Thoracic aorta (tissue), 2 donors: ENCODE measurements around the gene COQ10B. TPM values are rescaled to one million over a fixed set of nuclear protein-coding genes. Genes with fewer than 3 reads are reported as not detected.

Experiments used
- ATAC-seq: fragments of 150-250 bp; one replicate; pipeline ENCODE4 v1.8.0; 2017; ENCODE audit warnings: low read depth; ENCODE audit not compliant: insufficient number of reproducible peaks, low FRiP score
- DNase-seq: peaks from one replicate; pipeline ENCODE4 v3.0.0-alpha.2; 2020; ENCODE audit warnings: low spot score
- H3K27ac ChIP-seq, 2 donors: fragments of 200-600 bp; sonication (generic); 1 replicate in 1 of 2; 2 replicates in 1 of 2; pipeline ENCODE4 v1.5.1; 2016; ENCODE audit warnings: mild to moderate bottlenecking in 2 of 2, moderate library complexity in 2 of 2
- H3K27me3 ChIP-seq: fragments of 200-600 bp; sonication (generic); replicated peaks from 2 replicates; pipeline ENCODE4 v1.6.0; 2016; ENCODE audit warnings: mild to moderate bottlenecking; ENCODE audit not compliant: insufficient read depth
- H3K36me3 ChIP-seq: fragments of 200-600 bp; sonication (generic); one replicate; pipeline ENCODE4 v1.5.1; 2016
- H3K4me1 ChIP-seq, 2 donors: fragments of 200-600 bp; sonication (generic); 1 replicate in 1 of 2; 2 replicates in 1 of 2; pipeline versions ENCODE4 v1.5.1 to v1.6.0; 2016; ENCODE audit warnings: low read depth in 2 of 2, mild to moderate bottlenecking in 1 of 2; ENCODE audit not compliant: control insufficient read depth in 1 of 2
- H3K4me3 ChIP-seq: fragments of 200-600 bp; sonication (generic); 2 replicates; pipeline ENCODE4 v1.5.1; 2016; ENCODE audit warnings: mild to moderate bottlenecking
- H3K9me3 ChIP-seq: fragments of 200-600 bp; sonication (generic); 2 replicates; pipeline ENCODE4 v1.5.1; 2016
- total RNA-seq, 2 donors: library from RNA; depleted of rRNA; stranded (reverse); fragments of >200 nt; gene quantifications; one replicate each; pipeline versions ENCODE4 v1.1.0 to v1.2.3, GENCODE V29; 2016
- TF ChIP-seq, protein P1 (sequence below): fragments of 200-600 bp; sonication (generic); IDR thresholded peaks from one replicate; pipeline ENCODE4 v1.5.1; 2019; ENCODE audit warnings: antibody characterized with exemption

COQ10B gene
- total RNA-seq, 2 donors from 2014 or later: 41.6 to 42.8 TPM

DNA sequence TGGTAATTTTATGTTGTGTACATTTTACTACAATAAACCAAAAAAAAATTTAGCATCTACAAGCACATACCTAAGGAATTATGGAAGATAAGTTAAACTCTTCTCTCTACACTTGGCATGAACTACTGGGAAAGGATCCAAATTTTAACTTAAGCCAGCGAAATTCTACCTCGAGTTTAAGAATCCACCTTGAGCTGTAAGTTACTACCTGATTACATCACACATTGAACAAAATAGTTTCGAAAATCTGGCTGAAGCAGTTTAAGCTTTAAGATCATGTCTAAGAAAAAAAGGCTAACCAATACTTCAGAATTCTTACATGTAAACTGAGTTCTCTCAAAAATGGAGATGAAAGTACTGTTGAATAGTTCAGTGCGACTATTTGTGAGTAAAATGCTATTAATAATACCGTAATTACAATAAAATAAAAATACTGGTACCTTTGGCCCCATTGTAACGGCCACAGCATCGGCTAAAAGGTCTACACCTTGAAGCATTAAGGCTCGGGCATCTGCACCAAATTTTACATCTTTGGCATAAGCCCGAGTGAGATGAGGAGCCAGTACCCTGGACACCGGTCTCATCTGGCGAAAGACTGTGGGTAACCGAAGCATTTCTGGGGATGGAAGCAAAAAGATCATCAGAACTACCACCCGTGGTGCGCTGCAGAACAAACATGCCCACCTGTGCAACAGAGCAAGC is 45.0 kb downstream of the COQ10B start:
- no peak for DNase-seq
- peaks cover 27% of the 10 kb centered on the region for H3K36me3 ChIP-seq
- peaks cover 24 to 58% of the 10 kb centered on the region in 2 donors for H3K4me1 ChIP-seq
- no peaks in the 10 kb centered on the region for H3K27me3 ChIP-seq
- peak overlapping the region; percentile 78 to 94 for H3K27ac ChIP-seq
- no peaks in the 10 kb centered on the region for H3K9me3 ChIP-seq
- peak overlapping the region; percentile 92 for H3K4me3 ChIP-seq
- no peak for ATAC-seq
- TF ChIP-seq, protein P1, sequence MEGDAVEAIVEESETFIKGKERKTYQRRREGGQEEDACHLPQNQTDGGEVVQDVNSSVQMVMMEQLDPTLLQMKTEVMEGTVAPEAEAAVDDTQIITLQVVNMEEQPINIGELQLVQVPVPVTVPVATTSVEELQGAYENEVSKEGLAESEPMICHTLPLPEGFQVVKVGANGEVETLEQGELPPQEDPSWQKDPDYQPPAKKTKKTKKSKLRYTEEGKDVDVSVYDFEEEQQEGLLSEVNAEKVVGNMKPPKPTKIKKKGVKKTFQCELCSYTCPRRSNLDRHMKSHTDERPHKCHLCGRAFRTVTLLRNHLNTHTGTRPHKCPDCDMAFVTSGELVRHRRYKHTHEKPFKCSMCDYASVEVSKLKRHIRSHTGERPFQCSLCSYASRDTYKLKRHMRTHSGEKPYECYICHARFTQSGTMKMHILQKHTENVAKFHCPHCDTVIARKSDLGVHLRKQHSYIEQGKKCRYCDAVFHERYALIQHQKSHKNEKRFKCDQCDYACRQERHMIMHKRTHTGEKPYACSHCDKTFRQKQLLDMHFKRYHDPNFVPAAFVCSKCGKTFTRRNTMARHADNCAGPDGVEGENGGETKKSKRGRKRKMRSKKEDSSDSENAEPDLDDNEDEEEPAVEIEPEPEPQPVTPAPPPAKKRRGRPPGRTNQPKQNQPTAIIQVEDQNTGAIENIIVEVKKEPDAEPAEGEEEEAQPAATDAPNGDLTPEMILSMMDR: no peak

DNA sequence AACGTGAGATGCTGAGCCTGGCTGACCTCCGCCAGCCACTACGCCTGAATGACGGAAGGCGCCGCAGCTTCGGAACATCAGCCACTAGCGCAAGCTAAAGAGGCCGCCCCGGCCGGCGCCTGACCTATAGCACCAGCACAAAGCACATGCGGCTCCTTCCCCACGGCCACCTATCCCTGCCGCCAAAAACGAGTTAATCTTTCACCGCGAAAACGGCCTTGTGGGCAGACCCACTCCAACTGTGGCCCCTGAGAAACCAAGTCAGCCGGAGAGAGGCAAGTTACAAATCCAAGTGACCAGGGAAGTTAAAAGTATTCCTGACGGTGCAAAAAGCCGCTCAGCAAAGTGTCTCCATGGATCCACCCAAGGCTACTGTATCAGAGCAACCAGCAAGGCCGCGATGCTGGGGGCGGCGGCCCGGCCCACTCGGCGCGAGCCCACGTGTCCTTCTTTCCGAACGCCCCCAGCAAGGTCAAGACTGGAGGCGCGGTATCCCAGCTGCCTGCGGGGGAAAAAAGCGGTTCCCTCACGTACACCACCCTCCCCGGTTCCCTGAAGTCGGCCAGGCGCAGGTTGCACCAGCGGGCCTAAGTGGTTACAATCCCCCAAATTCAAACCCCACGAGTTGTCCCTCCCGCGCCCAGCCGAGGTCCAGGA is 45.7 kb downstream of the COQ10B start:
- DNase-seq (peak; percentile 15), ATAC-seq (no peak)
- H3K36me3 ChIP-seq: peaks cover 24% of the 10 kb centered on the region
- H3K4me3 ChIP-seq: peak overlapping the region; percentile 92
- TF ChIP-seq, protein P1: no peak
- H3K27me3 ChIP-seq: no peaks in the 10 kb centered on the region
- peak overlapping the region; percentile 78 to 94 for H3K27ac ChIP-seq
- H3K4me1 ChIP-seq: peaks cover 24 to 58% of the 10 kb centered on the region in 2 donors
- no peaks in the 10 kb centered on the region for H3K9me3 ChIP-seq

DNA sequence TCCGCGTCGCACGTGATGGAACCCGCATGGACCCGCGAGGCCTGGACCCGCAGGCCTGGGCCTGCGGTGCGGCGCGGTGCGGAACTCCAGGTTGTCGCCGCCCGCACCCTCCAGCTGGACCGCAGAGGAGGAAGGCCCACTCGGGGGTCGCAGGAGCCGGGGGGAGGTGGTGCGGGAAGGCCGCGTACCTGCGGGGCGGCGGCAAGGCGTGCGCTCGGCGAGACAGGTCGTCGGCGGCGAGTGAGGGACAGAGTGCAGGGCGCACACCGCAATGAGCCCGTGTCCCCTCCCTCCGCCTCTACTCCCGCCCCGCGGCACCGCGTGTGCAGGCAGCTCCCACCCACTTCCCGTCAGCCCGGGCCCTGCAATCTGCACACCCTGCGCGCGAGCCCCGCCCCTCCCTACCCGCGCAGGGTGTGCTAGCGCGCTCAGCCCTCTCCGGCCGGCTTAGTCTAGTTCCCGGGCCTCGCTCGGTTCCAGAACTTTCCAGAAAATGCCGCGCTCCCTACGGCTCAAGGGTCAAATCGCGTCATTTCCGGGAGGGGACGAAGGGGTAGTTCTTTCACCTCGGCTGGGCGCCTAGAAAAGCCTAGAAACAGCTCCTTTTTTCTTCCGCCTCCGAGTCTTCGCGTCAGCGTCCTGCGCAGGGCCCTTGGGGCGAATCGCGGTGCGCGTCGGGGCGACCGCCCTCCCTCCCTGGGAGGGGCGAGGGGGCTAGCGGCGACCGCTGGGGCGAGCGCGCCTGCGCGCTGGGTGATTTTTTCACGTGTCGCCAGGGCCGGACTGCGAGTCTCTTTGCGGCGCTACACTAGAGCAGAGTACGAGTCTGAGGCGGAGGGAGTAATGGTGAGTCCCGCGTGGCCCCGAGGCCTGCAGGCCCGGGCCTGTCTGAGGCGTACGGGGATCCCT is 46.5 kb downstream of the COQ10B start, which contains the start of the genes HSPD1 and HSPE1:
TSS of gene HSPD1 (minus strand) at position 247 of the 909 bp plus-strand sequence. CDS start 992 bp downstream, outside the sequence.
TSS of gene HSPE1 (plus strand) at position 786 of the 909 bp plus-strand sequence. CDS start at position 844, 58 bp downstream.
- no peaks in the 10 kb centered on the region for H3K9me3 ChIP-seq
- no peaks in the 10 kb centered on the region for H3K27me3 ChIP-seq
- H3K4me3 ChIP-seq: peak within 1 kb of the TSS; percentile 92
- peaks cover 24 to 58% of the 10 kb centered on the region in 2 donors for H3K4me1 ChIP-seq
- ATAC-seq: peak; percentile 96
- peak within 1 kb of the TSS; percentile 78 to 94 for H3K27ac ChIP-seq
- TF ChIP-seq, protein P1: no peak
- peaks cover 23% of the 10 kb centered on the region for H3K36me3 ChIP-seq
- peak; percentile 95 for DNase-seq

DNA sequence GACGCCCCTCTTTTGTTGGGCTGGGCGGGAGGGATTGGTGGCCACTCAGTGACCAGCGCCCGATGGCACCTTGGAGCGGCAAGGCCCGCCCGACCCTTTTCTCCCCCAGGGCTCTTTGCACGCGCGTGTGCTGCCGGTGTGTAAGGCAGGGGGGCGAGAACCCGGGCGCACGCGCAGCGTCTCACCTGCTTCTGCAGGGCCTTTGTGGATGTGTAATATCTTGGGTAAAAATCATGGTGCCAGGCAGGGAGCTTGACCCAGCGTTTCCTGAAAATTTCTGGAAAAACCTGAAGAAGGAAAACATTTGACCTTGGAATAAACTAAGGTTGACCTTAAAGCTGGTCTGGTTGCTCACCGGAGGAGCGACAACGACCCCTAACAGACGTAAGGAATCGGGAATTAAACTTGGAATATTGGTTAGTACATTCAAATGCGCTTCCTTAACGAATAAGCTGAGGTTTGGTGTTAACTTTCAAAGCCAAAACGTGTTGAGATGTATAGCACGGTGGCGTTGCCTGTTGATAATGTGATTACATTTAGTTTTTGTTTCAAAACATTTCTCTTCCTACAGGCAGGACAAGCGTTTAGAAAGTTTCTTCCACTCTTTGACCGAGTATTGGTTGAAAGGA is 47.3 kb downstream of the COQ10B start:
- TF ChIP-seq, protein P1: no peak
- H3K27ac ChIP-seq: peak overlapping the region; percentile 78 to 94
- peaks cover 24 to 53% of the 10 kb centered on the region in 2 donors for H3K4me1 ChIP-seq
- peak overlapping the region; percentile 92 for H3K4me3 ChIP-seq
- no peak for DNase-seq
- ATAC-seq: no peak
- H3K36me3 ChIP-seq: peaks cover 20% of the 10 kb centered on the region
- no peaks in the 10 kb centered on the region for H3K27me3 ChIP-seq
- no peaks in the 10 kb centered on the region for H3K9me3 ChIP-seq
